Measurements from ENCODE around the gene MIB1. TPM values are rescaled to one million over a fixed set of nuclear protein-coding genes. Genes with fewer than 3 reads are reported as not detected.
A peak's percentile ranks its signal among the peaks of the same experiment; 100 is the strongest.
"Not testable (repeated sequence)": the region's sequence is repeated elsewhere in the genome, so short reads cannot be mapped to it uniquely, and the experiment has no call there.

Gene MIB1
- total RNA-seq, 2 experiments from 2014 or later = 13.6 to 15.3 TPM

DNA sequence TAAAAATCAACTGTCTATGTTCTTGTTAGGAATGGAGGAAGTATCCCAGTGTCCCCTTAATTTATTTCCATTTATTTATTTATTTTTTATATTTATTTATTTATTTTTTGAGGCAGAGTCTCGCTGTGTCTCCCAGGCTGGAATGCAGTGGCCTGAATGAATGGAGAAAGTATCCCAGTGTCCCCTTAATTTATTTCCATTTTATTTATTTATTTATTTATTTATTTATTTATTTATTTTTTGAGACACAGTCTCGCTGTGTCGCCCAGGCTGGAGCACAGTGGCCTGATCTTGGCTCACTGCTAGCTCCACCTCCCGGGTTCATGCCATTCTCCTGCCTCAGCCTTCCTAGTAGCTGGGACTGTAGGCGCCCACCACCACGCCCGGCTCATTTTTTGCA lies 34.1 kb downstream of the MIB1 start:
- Histone ChIP-seq H3K27me3 (ENCODE audit: control insufficient read depth in 1 of 2, insufficient read depth in 2 of 2, low read length in 2 of 2) (no peaks in the 10 kb centered on the region), H3K4me1 (ENCODE audit: insufficient read depth, low read length) (no peaks in the 10 kb centered on the region), H3K9me3 (ENCODE audit: control insufficient read depth in 1 of 2, insufficient read depth in 1 of 2, low read length in 2 of 2) (no peaks in the 10 kb centered on the region), H3K36me3 (ENCODE audit: insufficient read depth, low read length) (peaks cover 5% of the 10 kb centered on the region), H3K27ac (ENCODE audit: low read depth in 1 of 2, low read length in 2 of 2) (no peak overlapping the region), H3K4me3 (ENCODE audit: low read length) (no peak overlapping the region)
- no peak overlapping the region for H3K4me3 Mint-ChIP-seq
- intact Hi-C loops (cut with DNase I, micrococcal nuclease) = no loop called here
- no peaks in the 10 kb centered on the region for H3K9me3 Mint-ChIP-seq
- ATAC-seq (ENCODE audit: poor library complexity) (no peak), DNase-seq (no peak)
- no peaks in the 10 kb centered on the region for H3K4me1 Mint-ChIP-seq (ENCODE audit: low read depth)
- H3K27ac Mint-ChIP-seq = no peak overlapping the region
- TF ChIP-seq, protein P1, sequence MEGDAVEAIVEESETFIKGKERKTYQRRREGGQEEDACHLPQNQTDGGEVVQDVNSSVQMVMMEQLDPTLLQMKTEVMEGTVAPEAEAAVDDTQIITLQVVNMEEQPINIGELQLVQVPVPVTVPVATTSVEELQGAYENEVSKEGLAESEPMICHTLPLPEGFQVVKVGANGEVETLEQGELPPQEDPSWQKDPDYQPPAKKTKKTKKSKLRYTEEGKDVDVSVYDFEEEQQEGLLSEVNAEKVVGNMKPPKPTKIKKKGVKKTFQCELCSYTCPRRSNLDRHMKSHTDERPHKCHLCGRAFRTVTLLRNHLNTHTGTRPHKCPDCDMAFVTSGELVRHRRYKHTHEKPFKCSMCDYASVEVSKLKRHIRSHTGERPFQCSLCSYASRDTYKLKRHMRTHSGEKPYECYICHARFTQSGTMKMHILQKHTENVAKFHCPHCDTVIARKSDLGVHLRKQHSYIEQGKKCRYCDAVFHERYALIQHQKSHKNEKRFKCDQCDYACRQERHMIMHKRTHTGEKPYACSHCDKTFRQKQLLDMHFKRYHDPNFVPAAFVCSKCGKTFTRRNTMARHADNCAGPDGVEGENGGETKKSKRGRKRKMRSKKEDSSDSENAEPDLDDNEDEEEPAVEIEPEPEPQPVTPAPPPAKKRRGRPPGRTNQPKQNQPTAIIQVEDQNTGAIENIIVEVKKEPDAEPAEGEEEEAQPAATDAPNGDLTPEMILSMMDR (IDR thresholded peaks at IDR 0.05) = no peak
- ChIA-PET POLR2A (interaction anchor here (0.6 to 1.7 kb wide), 2 partner anchors 11 to 34 kb away, joined by 3 to 5 read pairs; partner anchors contain the start of gene MIB1), CTCF (no interaction called here)
- no peaks in the 10 kb centered on the region for H3K27me3 Mint-ChIP-seq
- H3K36me3 Mint-ChIP-seq (ENCODE audit: low read depth) = peaks cover 58% of the 10 kb centered on the region

DNA sequence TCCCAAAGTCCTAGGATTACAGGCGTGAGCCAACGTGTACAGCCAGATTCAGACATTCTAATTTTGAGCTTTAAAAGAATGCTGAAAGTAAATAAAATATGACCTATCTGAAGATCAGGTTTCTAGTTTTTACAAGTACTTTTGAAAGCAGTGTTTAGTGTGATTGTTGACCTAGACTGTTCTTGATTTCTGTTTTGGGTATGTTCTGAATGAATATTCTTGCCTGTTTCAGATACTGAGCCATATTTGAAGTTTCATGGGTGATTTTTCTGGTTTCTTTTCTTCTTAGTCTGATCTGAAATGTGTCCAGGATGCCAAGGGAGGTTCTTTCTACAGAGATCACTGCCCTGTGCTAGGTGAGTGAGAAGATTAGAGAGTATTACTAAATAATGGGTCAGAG lies 37.2 kb downstream of the MIB1 start:
- Histone ChIP-seq H3K4me3 (ENCODE audit: low read length) (no peak overlapping the region), H3K4me1 (ENCODE audit: insufficient read depth, low read length) (no peaks in the 10 kb centered on the region), H3K27me3 (ENCODE audit: control insufficient read depth in 1 of 2, insufficient read depth in 2 of 2, low read length in 2 of 2) (no peaks in the 10 kb centered on the region), H3K27ac (ENCODE audit: low read depth in 1 of 2, low read length in 2 of 2) (no peak overlapping the region), H3K36me3 (ENCODE audit: insufficient read depth, low read length) (peaks cover 18% of the 10 kb centered on the region), H3K9me3 (ENCODE audit: control insufficient read depth in 1 of 2, insufficient read depth in 1 of 2, low read length in 2 of 2) (no peaks in the 10 kb centered on the region)
- Mint-ChIP-seq H3K4me3 (no peak overlapping the region), H3K9me3 (no peaks in the 10 kb centered on the region), H3K36me3 (ENCODE audit: low read depth) (peaks cover 79% of the 10 kb centered on the region), H3K27ac (peak overlapping the region; percentile 40), H3K4me1 (ENCODE audit: low read depth) (no peaks in the 10 kb centered on the region), H3K27me3 (no peaks in the 10 kb centered on the region)
- ChIA-PET POLR2A (interaction anchor here (0.6 kb wide), 1 partner anchor 28 kb away, joined by 3 read pairs; no protein-coding TSS in a partner anchor), CTCF (no interaction called here)
- TF ChIP-seq, protein P1 (IDR thresholded peaks at IDR 0.05) = no peak
- ATAC-seq (ENCODE audit: poor library complexity) (no peak), DNase-seq (no peak)
- intact Hi-C loops (cut with DNase I, micrococcal nuclease) = no loop called here

DNA sequence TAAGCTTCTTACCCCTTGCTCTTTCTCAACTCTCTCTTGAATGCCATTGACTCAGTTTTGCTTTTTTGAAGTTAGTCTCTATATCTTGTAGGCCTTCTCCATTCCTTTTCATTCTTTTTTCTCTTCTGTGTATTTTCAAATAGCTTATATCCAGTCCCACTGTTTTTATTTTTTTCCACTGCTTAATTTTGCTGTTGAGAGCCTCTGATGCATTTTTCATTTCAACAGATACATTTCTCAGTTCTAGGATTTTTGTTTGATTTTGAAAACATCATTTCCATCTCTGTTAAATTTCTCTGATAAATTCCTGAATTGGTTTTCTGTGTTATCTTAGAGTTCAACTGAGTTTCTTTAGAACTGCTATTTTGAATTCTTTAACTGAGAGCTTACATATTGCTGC lies 45.9 kb downstream of the MIB1 start:
- TF ChIP-seq, protein P1 (IDR thresholded peaks at IDR 0.05) = no peak
- Histone ChIP-seq H3K4me1 (ENCODE audit: insufficient read depth, low read length) (peaks cover 3% of the 10 kb centered on the region), H3K27ac (ENCODE audit: low read depth in 1 of 2, low read length in 2 of 2) (no peak overlapping the region), H3K27me3 (ENCODE audit: control insufficient read depth in 1 of 2, insufficient read depth in 2 of 2, low read length in 2 of 2) (no peaks in the 10 kb centered on the region), H3K36me3 (ENCODE audit: insufficient read depth, low read length) (peaks cover 62% of the 10 kb centered on the region), H3K4me3 (ENCODE audit: low read length) (no peak overlapping the region), H3K9me3 (ENCODE audit: control insufficient read depth in 1 of 2, insufficient read depth in 1 of 2, low read length in 2 of 2) (peaks cover 14% of the 10 kb centered on the region in 2 experiments)
- Mint-ChIP-seq H3K4me3 (no peak overlapping the region), H3K27me3 (no peaks in the 10 kb centered on the region), H3K27ac (no peak overlapping the region), H3K4me1 (ENCODE audit: low read depth) (no peaks in the 10 kb centered on the region), H3K9me3 (peaks cover 2% of the 10 kb centered on the region), H3K36me3 (ENCODE audit: low read depth) (peaks cover 89% of the 10 kb centered on the region)
- intact Hi-C loops (cut with DNase I, micrococcal nuclease) = no loop called here
- POLR2A ChIA-PET = no interaction called here
- no peak for DNase-seq
- ATAC-seq (ENCODE audit: poor library complexity) = no peak
- CTCF ChIA-PET = interaction anchor here (0.8 kb wide), 1 partner anchor 10 kb away, joined by 3 read pairs; no protein-coding TSS in a partner anchor

- H3K27ac ChIP-seq (ENCODE audit: low read depth in 1 of 2, low read length in 2 of 2); H3K9me3 ChIP-seq (ENCODE audit: control insufficient read depth in 1 of 2, insufficient read depth in 1 of 2, low read length in 2 of 2); H3K27me3 ChIP-seq (ENCODE audit: control insufficient read depth in 1 of 2, insufficient read depth in 2 of 2, low read length in 2 of 2); CTCF ChIA-PET; H3K27ac Mint-ChIP-seq; H3K27me3 Mint-ChIP-seq; ATAC-seq (ENCODE audit: poor library complexity); H3K9me3 Mint-ChIP-seq; POLR2A ChIA-PET; H3K4me1 ChIP-seq (ENCODE audit: insufficient read depth, low read length); H3K4me3 ChIP-seq (ENCODE audit: low read length); DNase-seq; H3K4me3 Mint-ChIP-seq; intact Hi-C loops (cut with DNase I, micrococcal nuclease); H3K4me1 Mint-ChIP-seq (ENCODE audit: low read depth): not testable (repeated sequence)
- peaks cover 16% of the 10 kb centered on the region for H3K36me3 ChIP-seq (ENCODE audit: insufficient read depth, low read length)
- H3K36me3 Mint-ChIP-seq (ENCODE audit: low read depth) = peaks cover 57% of the 10 kb centered on the region
These were observed 55.5 kb downstream of the MIB1 start for GRCh38 chr18:21796089-21796488.
